Naive thymus-derived CD8-positive, alpha-beta T cell (primary cell): ENCODE data around the gene VAPB. TPM values are rescaled to one million over a fixed set of nuclear protein-coding genes. Genes with fewer than 3 reads are reported as not detected.
A peak's percentile ranks its signal among the peaks of the same experiment; 100 is the strongest.

Experiments
- ATAC-seq, 2 donors: fragments of 150-1000 bp; cut with Tn5 transposase in 1 of 2; sonication (Bioruptor Pico), chemical (Tn5 transposase) in 1 of 2; 1 replicate in 1 of 2; 2 replicates in 1 of 2; pipeline ENCODE4 v1.10.0; 2021; ENCODE audit warnings: mild to moderate bottlenecking in 2 of 2, moderate library complexity in 2 of 2
- POLR2A ChIA-PET: fragments of 350-600 bp; sonication (Branson Sonifier 250); formaldehyde crosslinking; loops from one replicate; lab custom pipeline; 2021; ENCODE audit warnings: antibody characterized with exemption; lab: Charles Lee
- DNase-seq, 10 donors: peaks; one replicate each; pipeline versions ENCODE4 v3.0.0 to v3.0.0-alpha.2; 2020 to 2022
- H3K27ac Mint-ChIP-seq, 10 donors: one replicate each; pipeline ENCODE4 v1.8.0; 2020 to 2022; ENCODE audit warnings: mild to moderate bottlenecking in 10 of 10, mixed read lengths in 10 of 10, moderate library complexity in 4 of 10, inconsistent platforms in 1 of 10
- H3K27me3 Mint-ChIP-seq, 5 donors: one replicate each; pipeline ENCODE4 v1.8.0; 2021 to 2022; ENCODE audit warnings: mixed read lengths in 5 of 5
- H3K36me3 Mint-ChIP-seq, 3 donors: one replicate each; pipeline ENCODE4 v1.8.0; 2020 to 2022; ENCODE audit warnings: mixed read lengths in 3 of 3, mild to moderate bottlenecking in 2 of 3, inconsistent platforms in 1 of 3
- H3K4me1 Mint-ChIP-seq, 4 donors: one replicate each; pipeline ENCODE4 v1.8.0; 2021 to 2022; ENCODE audit warnings: mixed read lengths in 4 of 4
- H3K4me3 Mint-ChIP-seq, 10 donors: one replicate each; pipeline ENCODE4 v1.8.0; 2020 to 2022; ENCODE audit warnings: mild to moderate bottlenecking in 10 of 10, mixed read lengths in 10 of 10, moderate library complexity in 6 of 10, inconsistent platforms in 1 of 10
- H3K9me3 Mint-ChIP-seq, 9 donors: one replicate each; pipeline ENCODE4 v1.8.0; 2020 to 2022; ENCODE audit warnings: mixed read lengths in 9 of 9, mild to moderate bottlenecking in 3 of 9, inconsistent platforms in 1 of 9, moderate library complexity in 1 of 9
- polyA plus RNA-seq, 3 donors: library from polyadenylated mRNA; unstranded; fragments of 300-500 nt; fragmentation: Illumina TruSeq; gene quantifications; one replicate each; pipeline ENCODE4 v1.2.3, GENCODE V29; 2021
- total RNA-seq, 8 experiments: library from RNA in 2 of 8; stranded (reverse) in 2 of 8; gene quantifications; one replicate each; pipeline ENCODE4 v1.2.3 and lab custom pipeline; 2021 to 2026

VAPB gene
- total and polyA plus RNA-seq, 5 experiments from 2014 or later, result 24.7 to 34.3 (median 34.0) TPM

DNA sequence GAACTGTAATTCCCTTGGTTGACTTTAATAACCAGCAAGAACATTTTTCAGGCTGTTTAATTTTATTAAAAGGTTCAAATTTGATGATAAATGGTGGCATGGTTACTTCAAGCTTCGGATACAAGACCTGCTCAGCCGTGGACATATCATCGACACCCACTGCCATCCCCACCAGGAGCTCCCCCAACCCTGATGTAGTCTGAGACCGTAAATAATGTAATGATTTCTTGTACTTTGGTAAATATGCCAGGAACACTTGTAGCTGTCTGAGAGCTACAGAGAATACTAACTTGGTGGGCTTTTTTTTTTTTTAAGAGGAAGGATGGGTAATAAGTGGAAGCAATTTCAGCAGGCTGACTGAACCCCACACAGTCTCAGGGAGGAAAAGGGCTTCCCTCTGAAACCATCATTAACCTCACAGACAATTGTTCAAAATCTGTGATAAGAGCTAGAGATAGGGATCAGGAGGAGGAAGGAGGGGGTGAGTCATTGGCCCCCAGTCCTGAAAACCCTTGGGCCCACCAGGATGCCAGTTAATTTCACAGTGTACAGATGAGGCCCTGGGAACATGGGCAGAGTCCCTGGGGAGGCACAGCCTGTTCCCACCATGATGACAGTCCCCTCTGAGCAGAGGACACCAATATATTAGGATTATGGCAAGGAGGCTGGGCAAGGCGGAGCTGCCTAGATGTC is 70.2 kb downstream of the VAPB start:
- Mint-ChIP-seq H3K4me3 (no peak overlapping the region), H3K27ac (peak overlapping the region in 1 of 10 donors; percentile 25), H3K9me3 (peaks cover 0 to 12% (median 9%) of the 10 kb centered on the region in 9 donors), H3K4me1 (peaks cover 0 to 11% (median 2%) of the 10 kb centered on the region in 4 donors), H3K36me3 (peaks cover 12 to 17% (median 13%) of the 10 kb centered on the region in 3 donors), H3K27me3 (no peaks in the 10 kb centered on the region)
- ATAC-seq (no peak), DNase-seq (no peak)
- POLR2A ChIA-PET, result no interaction called here

DNA sequence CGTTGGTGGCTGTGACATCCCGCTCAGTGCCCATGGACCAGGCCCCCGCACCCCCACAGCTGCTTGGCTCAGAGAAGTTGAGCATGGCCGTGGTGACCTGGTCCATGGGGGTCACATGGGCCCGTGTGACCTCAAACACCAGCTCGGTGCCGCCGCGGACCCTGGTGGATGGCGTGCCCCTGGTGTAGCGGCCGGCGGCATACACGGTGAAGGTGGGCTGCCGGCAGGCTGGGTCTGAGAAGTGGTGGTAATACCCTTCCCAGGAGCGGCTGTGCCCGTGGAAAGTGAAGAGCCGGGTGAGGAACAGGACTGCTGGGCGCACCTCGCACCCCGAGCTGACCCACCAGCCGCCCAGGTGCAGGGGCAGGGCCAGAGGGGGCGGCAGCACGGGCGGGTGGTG is 72.1 kb downstream of the VAPB start:
- Mint-ChIP-seq H3K4me3 (no peak overlapping the region), H3K9me3 (no peaks in the 10 kb centered on the region), H3K27me3 (peaks cover 0 to 2% (median 0%) of the 10 kb centered on the region in 5 donors), H3K27ac (no peak overlapping the region), H3K4me1 (peaks cover 0 to 11% (median 2%) of the 10 kb centered on the region in 4 donors), H3K36me3 (peaks cover 0 to 12% (median 5%) of the 10 kb centered on the region in 3 donors)
- POLR2A ChIA-PET, result no interaction called here
- DNase-seq (no peak), ATAC-seq (no peak)

DNA sequence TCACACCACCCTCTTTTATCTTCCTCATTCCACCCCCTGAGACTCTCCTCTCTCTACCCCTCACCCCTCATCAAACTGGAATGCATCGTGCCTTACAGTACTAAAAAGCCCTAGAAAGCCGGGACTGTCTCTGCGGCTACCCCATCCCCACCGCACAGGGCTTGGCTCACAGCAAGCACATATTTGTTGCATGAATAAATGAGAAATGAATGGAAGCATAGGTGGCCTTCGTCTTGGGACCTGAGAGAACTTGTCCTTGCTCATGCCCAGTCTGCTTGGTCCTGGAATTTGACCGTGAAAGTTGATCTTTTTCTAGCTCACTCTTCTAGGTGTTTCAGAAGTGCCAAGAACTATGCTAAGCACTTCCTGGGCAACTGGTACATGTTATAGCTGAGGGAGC is 72.9 kb downstream of the VAPB start:
- Mint-ChIP-seq H3K4me1 (peaks cover 0 to 11% (median under 1%) of the 10 kb centered on the region in 4 donors), H3K27ac (peak overlapping the region in 1 of 10 donors; percentile 66), H3K9me3 (no peaks in the 10 kb centered on the region), H3K27me3 (peaks cover 0 to 5% (median 0%) of the 10 kb centered on the region in 5 donors), H3K36me3 (peaks cover 0 to 9% (median under 1%) of the 10 kb centered on the region in 3 donors), H3K4me3 (no peak overlapping the region)
- ATAC-seq, result no peak
- DNase-seq, result no peak
- POLR2A ChIA-PET, result interaction anchor here (1.1 kb wide), 1 partner anchor 11 kb away, joined by 3 read pairs; no protein-coding TSS in a partner anchor

DNA sequence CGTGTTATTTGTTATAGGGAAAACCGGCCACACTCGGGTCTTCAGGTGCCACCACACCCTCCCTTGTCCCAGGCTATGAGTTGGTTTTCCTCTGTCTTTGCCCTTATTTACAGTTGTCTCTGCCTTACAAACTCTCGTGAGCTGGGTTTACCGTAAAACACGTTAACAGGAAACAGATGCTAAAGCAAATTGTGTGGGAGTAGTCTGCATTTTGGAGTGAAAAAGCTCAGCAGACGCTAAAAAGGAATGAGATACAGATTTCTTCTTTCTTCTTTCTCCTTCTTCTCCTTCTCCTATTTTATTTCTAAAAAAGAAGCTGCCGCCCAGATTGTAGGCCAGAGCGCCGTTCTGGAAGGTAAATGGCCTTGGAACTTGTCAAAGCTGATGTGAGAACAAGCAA is 74.2 kb downstream of the VAPB start:
- POLR2A ChIA-PET, result interaction anchor here (0.6 to 0.7 kb wide), 2 partner anchors 23 to 400 kb away, joined by 4 read pairs; no protein-coding TSS in a partner anchor
- Mint-ChIP-seq H3K9me3 (no peaks in the 10 kb centered on the region), H3K36me3 (peaks cover 0 to 6% (median 0%) of the 10 kb centered on the region in 3 donors), H3K4me1 (peaks cover 0 to 11% (median under 1%) of the 10 kb centered on the region in 4 donors), H3K4me3 (no peak overlapping the region), H3K27me3 (peaks cover 0 to 8% (median 0%) of the 10 kb centered on the region in 5 donors), H3K27ac (no peak overlapping the region)
- no peak for DNase-seq
- ATAC-seq, result no peak

DNA sequence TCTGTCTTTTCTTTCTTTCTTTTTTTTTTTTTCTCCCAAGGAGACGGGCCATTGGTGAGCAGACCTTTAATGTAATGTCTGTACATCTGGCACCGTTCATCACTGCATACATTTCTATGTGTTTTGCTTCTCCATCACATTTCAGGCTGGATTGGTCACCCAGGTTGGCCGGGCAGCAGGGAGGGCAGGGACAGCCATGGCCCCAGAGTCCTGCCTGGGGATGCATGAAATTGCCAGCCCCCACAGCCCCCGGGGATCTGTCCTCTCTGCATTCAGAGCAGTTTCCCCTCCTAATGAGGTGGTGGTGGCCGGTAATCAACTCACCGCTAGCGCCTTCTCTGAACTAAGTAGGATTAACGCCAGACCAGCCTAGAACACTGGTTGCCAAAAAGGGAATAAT is 75.8 kb downstream of the VAPB start:
- H3K4me1 Mint-ChIP-seq, result peaks cover 0 to 2% (median 0%) of the 10 kb centered on the region in 4 donors
- ATAC-seq (no peak), DNase-seq (no peak)
- no peaks in the 10 kb centered on the region for H3K9me3 Mint-ChIP-seq
- H3K4me3 Mint-ChIP-seq, result no peak overlapping the region
- POLR2A ChIA-PET, result no interaction called here
- peaks cover 0 to 6% (median 0%) of the 10 kb centered on the region in 3 donors for H3K36me3 Mint-ChIP-seq
- peaks cover 0 to 8% (median 0%) of the 10 kb centered on the region in 5 donors for H3K27me3 Mint-ChIP-seq
- H3K27ac Mint-ChIP-seq, result no peak overlapping the region

DNA sequence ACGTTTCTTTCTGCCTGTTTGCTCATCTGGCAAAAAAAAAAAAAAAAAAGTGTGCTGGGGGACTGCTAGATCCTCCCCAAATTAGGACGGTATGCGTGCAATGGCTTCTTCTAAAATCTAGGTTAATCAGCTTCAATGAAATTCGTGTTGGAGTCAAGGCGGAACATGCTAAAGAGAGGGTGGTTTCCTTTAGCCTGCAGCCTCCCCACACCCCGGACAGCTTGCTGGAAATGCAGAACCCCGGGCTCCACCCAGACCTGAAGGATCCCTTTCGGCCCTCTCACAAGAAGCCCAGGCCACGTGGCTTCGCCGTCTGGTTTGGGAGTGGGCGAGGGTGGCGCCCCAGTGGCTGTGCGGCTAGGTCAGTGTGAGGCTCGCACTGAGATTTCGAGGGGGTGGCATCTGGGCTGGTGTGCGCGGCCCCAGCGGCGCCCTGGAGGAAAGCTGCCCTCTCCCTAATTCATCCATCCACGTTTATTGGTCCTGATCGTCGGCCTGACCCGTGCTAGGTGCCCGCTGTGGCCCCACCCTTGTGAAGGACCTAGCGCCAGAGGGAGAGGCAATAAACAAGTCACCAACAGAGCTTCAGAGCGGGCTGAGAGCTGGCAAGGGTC is 77.2 kb downstream of the VAPB start:
- POLR2A ChIA-PET, result interaction anchor here (0.6 kb wide), 1 partner anchor 50 kb away, joined by 4 read pairs; no protein-coding TSS in a partner anchor
- DNase-seq (no peak), ATAC-seq (no peak)
- Mint-ChIP-seq H3K4me1 (no peaks in the 10 kb centered on the region), H3K27me3 (peaks cover 0 to 8% (median 0%) of the 10 kb centered on the region in 5 donors), H3K27ac (peak overlapping the region in 1 of 10 donors; percentile 43), H3K36me3 (peaks cover 0 to 6% (median 0%) of the 10 kb centered on the region in 3 donors), H3K4me3 (no peak overlapping the region), H3K9me3 (no peaks in the 10 kb centered on the region)

DNA sequence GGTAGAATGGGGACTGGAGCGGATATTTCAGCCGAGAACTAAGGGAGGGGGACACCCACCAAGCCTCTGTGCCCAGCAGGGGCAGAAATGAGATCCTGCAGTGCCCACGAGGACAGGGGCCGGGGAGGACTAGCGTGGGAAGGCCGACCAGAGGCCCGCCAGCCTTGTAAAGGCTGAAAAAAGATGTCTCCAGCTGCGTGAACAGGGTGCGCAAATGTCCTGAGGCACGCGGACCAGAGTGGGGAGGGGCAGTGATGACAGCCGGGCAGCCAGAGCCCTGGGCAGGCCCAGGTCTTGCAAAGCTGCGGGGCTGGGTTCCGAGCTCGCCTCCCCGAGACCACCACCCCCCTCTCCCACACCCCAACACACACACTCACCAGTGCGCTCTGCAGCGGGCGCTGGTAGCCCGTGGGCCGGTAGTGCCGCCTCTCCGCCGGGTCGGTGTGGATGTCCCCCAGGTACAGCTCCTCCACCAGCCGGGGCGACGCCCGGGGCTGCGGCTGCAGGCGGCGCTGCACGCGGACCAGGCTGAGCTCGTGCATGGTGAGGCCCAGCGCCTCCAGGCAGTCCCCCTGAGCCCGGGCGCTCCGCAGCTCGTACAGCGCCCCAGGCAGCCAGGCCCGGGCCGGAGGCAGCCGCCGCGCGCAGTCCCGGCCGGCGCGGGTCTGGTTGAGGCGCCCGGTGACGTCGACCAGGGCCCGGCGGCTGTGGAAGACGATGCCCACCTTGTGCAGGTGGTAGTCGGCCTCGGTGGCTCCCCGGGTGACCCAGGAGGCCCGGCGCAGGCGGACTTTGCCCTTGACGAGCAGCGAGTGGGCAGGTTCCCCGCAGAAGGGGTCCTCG is 77.9 kb downstream of the VAPB start:
- Mint-ChIP-seq H3K4me1 (no peaks in the 10 kb centered on the region), H3K36me3 (peaks cover 0 to 6% (median 0%) of the 10 kb centered on the region in 3 donors), H3K4me3 (no peak overlapping the region), H3K9me3 (no peaks in the 10 kb centered on the region), H3K27me3 (peaks cover 0 to 8% (median 0%) of the 10 kb centered on the region in 5 donors), H3K27ac (no peak overlapping the region)
- DNase-seq (no peak), ATAC-seq (no peak)
- POLR2A ChIA-PET, result no interaction called here

DNA sequence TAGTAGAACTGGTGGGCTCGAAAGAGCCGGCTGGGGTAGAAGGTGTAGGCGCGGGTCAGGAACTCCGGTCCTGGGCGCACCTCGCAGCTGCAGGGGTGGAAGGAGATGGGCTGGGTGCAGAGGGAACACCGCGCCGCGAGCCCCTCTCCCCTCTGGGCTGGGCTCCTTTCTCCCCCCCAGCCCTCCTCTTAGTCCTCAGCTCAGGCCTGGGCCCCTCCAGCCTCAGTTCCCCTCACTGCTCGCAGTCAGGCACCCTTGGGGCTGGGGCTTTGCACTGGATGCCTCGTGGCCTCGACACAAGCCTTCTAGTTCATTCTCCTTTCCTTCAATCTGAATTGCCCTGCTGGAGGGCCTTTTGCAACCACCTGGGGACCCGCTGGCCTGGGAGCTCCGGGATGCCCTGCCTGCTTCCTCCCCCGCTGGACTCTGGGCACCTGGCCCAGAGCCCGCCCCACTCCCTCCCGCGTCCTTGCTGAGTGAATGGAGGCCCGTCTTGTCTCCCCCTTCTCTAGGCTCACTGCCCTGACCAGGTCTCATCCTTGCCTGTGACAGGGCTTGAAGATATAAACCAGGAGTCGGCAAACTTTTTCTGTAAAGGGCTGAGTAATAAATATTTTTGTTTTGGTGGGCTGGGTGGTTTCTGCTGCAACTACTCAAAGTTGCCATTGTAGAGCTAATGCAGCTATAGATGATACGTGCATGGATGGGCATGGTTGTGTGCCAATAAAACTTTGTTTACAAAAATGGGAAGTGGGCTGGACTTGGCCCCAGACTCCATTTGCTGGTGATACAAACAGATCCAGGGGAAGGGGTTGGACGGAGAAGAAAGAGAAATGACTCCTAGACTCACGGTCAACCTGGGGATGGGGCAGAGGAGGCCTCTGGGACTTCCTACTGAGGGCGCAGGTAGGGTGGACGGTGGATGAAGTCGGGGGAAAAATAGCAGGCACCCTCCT is 78.8 kb downstream of the VAPB start:
- peaks cover 0 to 8% (median 0%) of the 10 kb centered on the region in 5 donors for H3K27me3 Mint-ChIP-seq
- H3K4me3 Mint-ChIP-seq, result no peak overlapping the region
- no peak for ATAC-seq
- no peaks in the 10 kb centered on the region for H3K4me1 Mint-ChIP-seq
- POLR2A ChIA-PET, result no interaction called here
- no peaks in the 10 kb centered on the region for H3K9me3 Mint-ChIP-seq
- no peak overlapping the region for H3K27ac Mint-ChIP-seq
- DNase-seq, result no peak
- H3K36me3 Mint-ChIP-seq, result peaks cover 0 to under 1% (median 0%) of the 10 kb centered on the region in 3 donors

DNA sequence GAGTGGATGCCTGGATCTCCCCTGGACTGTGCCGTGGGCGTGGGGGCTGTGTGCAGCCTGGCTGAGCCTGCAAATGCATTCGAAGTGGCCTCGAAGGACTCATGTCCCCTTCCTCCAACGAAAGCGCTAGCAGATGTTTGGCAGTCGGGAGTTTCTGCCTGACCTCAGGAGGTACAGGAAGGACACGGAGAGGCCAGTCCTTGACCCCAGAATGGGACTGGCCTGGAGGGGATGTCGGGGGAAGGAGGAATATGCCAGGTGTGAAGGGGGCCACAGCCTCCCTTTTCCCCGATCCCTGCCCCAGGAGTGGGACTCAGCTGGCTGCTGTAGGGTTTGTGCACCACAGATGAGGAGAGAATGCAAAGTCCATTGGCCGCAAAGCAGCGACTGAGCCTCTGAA is 80.6 kb downstream of the VAPB start:
- no peaks in the 10 kb centered on the region for H3K4me1 Mint-ChIP-seq
- POLR2A ChIA-PET, result no interaction called here
- H3K36me3 Mint-ChIP-seq, result no peaks in the 10 kb centered on the region

DNA sequence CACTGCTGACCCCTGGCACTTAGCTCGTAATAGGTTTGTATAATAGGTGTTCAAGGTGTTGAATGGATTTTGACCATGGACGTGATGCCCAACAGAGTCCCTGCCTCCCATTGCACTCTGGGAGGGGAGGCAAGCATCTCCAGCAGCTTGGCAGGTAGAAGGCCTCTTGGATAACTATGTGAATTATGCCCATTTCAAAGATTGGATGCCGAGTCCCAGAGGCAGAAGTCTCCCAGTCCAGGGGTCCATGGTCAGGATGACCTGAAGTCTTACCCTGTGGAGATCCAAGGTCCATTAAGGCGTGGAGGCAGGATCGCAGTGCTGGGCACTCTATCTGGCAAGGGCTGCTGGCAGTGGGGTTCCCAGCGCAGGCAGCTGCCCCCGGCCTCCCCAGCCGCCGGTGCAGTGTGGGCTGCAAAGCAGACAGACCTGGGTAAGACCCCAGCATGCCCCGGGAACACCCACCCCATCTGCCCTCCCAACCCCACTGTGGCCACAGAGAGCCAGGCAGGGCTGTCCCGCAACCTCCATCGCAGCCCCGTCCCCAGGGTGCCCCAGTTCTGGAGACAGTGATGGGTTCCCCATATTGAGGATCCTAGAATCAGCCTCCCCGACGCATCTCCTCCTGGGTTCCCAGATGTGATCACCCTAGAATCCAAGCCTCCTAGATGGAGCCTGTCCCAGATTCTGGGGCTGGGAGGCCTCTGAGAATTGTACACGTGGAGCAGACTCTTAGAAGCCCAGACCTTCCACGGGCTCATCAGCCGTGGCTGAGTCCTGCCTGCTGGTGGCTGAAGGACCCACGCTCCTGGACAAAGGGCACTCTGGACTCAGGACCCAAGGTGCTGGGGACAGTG is 81.5 kb downstream of the VAPB start:
- Mint-ChIP-seq H3K27ac (no peak overlapping the region), H3K9me3 (no peaks in the 10 kb centered on the region), H3K4me1 (no peaks in the 10 kb centered on the region), H3K27me3 (peaks cover 0 to 7% (median 0%) of the 10 kb centered on the region in 5 donors), H3K36me3 (no peaks in the 10 kb centered on the region), H3K4me3 (no peak overlapping the region)
- ATAC-seq (no peak), DNase-seq (no peak)
- POLR2A ChIA-PET, result no interaction called here

More for the DNA sequence above, 80.6 kb downstream of the VAPB start:
- H3K4me3 Mint-ChIP-seq, result no peak overlapping the region
- no peaks in the 10 kb centered on the region for H3K9me3 Mint-ChIP-seq
- DNase-seq, result no peak
- H3K27me3 Mint-ChIP-seq, result peaks cover 0 to 8% (median 0%) of the 10 kb centered on the region in 5 donors
- no peak overlapping the region for H3K27ac Mint-ChIP-seq
- ATAC-seq, result no peak
